ENCODE results near the gene ALDH18A1.

DNA sequence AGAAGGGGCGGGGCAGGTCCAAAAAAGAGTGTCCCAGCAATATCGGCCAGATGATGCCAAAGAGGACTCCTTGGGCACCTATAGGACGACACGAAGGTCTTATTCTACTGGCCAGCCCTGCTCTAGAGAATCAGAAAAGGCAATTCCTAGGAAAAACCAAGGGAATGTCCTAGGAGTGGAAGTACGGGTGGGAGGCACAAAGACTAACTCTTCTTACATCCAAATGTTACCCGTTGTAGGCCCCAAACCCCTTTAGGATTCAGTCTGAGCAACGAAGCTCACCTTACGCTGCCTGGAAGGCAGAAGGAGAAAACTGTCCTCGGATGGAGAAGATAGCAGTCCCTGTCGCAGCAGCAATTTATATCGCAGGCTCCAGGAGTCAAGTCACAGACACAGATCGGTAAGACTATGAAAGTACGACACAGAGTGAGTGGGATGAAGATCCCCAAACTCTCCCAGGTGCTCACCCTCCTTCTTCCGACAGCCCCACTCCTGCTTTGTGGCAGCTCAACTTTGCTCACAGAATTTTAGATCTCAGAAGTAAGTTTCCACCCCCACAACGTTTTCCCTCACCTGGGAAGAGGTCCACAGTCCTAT, 36.7 kb upstream of the ALDH18A1 start:
- TF ChIP-seq, protein P1, sequence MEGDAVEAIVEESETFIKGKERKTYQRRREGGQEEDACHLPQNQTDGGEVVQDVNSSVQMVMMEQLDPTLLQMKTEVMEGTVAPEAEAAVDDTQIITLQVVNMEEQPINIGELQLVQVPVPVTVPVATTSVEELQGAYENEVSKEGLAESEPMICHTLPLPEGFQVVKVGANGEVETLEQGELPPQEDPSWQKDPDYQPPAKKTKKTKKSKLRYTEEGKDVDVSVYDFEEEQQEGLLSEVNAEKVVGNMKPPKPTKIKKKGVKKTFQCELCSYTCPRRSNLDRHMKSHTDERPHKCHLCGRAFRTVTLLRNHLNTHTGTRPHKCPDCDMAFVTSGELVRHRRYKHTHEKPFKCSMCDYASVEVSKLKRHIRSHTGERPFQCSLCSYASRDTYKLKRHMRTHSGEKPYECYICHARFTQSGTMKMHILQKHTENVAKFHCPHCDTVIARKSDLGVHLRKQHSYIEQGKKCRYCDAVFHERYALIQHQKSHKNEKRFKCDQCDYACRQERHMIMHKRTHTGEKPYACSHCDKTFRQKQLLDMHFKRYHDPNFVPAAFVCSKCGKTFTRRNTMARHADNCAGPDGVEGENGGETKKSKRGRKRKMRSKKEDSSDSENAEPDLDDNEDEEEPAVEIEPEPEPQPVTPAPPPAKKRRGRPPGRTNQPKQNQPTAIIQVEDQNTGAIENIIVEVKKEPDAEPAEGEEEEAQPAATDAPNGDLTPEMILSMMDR (IDR thresholded peaks at IDR 0.05 in 4 of 5, conservative IDR thresholded peaks at IDR 0.05 in 1 of 5) = no peak
- TF ChIP-seq POLR2A (IDR thresholded peaks at IDR 0.05) = no peak
